Small intestine (tissue), 16 donors: ENCODE data around the gene SRGN. TPM values are rescaled to one million over a fixed set of nuclear protein-coding genes. Genes with fewer than 3 reads are reported as not detected.
"Not testable (repeated sequence)": the region's sequence is repeated elsewhere in the genome, so short reads cannot be mapped to it uniquely, and the experiment has no call there.

Source experiments
- DNase-seq, 2 donors: peaks; one replicate each; pipeline versions ENCODE4 v3.0.0 to v3.0.0-alpha.2; 2013
- FAIRE-seq: peaks from 2 replicates; lab custom pipeline; 2012; peaks lifted over from hg19 to GRCh38; lab: Jason Lieb, UNC
- H3K27ac ChIP-seq, 3 donors: one replicate each; pipeline ENCODE4 v1.5.1; 2013; ENCODE audit warnings: low read length in 2 of 3, mild to moderate bottlenecking in 2 of 3, control low read depth in 1 of 3, inconsistent platforms in 1 of 3, low read depth in 1 of 3, moderate library complexity in 1 of 3
- H3K27me3 ChIP-seq, 3 donors: one replicate each; pipeline ENCODE4 v1.6.1; 2013; ENCODE audit warnings: low read length in 3 of 3, inconsistent platforms in 1 of 3; ENCODE audit not compliant: control insufficient read depth in 3 of 3, insufficient read depth in 3 of 3
- H3K36me3 ChIP-seq, 3 donors: one replicate each; pipeline ENCODE4 v1.6.1; 2013; ENCODE audit warnings: low read length in 3 of 3, inconsistent platforms in 1 of 3, low read depth in 1 of 3, mild to moderate bottlenecking in 1 of 3, moderate library complexity in 1 of 3; ENCODE audit not compliant: control insufficient read depth in 3 of 3, insufficient read depth in 2 of 3
- H3K4me1 ChIP-seq, 3 donors: one replicate each; pipeline ENCODE4 v1.6.1; 2013; ENCODE audit warnings: low read length in 2 of 3, inconsistent platforms in 1 of 3, low read depth in 1 of 3, mild to moderate bottlenecking in 1 of 3, moderate library complexity in 1 of 3; ENCODE audit not compliant: control insufficient read depth in 3 of 3, insufficient read depth in 2 of 3
- H3K4me3 ChIP-seq, 3 donors: one replicate each; pipeline ENCODE4 v1.5.1; 2013; ENCODE audit warnings: low read length in 3 of 3, control low read depth in 1 of 3, inconsistent platforms in 1 of 3, low read depth in 1 of 3, mild to moderate bottlenecking in 1 of 3, moderate library complexity in 1 of 3
- H3K9me3 ChIP-seq, 2 donors: one replicate each; pipeline ENCODE4 v1.6.1; 2013; ENCODE audit warnings: low read depth in 1 of 2, low read length in 1 of 2; ENCODE audit not compliant: control insufficient read depth in 2 of 2, insufficient read depth in 1 of 2
- WGBS, 3 donors: extraction: QIAGEN DNeasy Blood & Tissue Kit; methylation state at CpG; one replicate each; pipeline ENCODE4 v1.1.7; 2013; 5-methylcytosine and 5-hydroxymethylcytosine counted together
- long read RNA-seq, 10 donors: transcript quantifications; one replicate each; lab custom pipeline, GENCODE V29; 2026
- polyA plus RNA-seq, 4 donors: library from polyadenylated mRNA; stranded (reverse) in 3 of 4; unstranded in 1 of 4; fragments of 200-250 nt in 3 of 4; fragments of 120-200 nt in 1 of 4; gene quantifications; one replicate each; pipeline versions ENCODE4 v1.2.1 to v1.2.3, GENCODE V29; 2013
- donor health status: healthy with polysubstance abuse.
- donor health status: control.
- donor health status: control.
- donor health status: Bipolar disorder and iron deficiency.
- donor health status: healthy.

SRGN gene, protein sequence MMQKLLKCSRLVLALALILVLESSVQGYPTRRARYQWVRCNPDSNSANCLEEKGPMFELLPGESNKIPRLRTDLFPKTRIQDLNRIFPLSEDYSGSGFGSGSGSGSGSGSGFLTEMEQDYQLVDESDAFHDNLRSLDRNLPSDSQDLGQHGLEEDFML
- polyA plus RNA-seq: 100 to 1,000 TPM in 1 of 4 donors, 10 to 100 TPM in 2, 1 to 10 TPM in 1; 8.1 to 155 (median 28.1) TPM
- long read RNA-seq, donor 1, transcript SRGN-201 (3 exons, 1,208 nt): major isoform, 67 of 96 reads
- long read RNA-seq, donor 1, partial matches to known transcripts: 28 of 96 reads
- long read RNA-seq, donor 1, other reads (novel, unspliced or antisense): 0 of 96 reads
- long read RNA-seq, donor 2, transcript SRGN-201 (3 exons, 1,208 nt): major isoform, 19 of 19 reads
- long read RNA-seq, donor 2, partial matches to known transcripts: 0 of 19 reads
- long read RNA-seq, donor 2, other reads (novel, unspliced or antisense): 0 of 19 reads
- long read RNA-seq, donor 3, transcript SRGN-201 (3 exons, 1,208 nt): major isoform, 34 of 34 reads
- long read RNA-seq, donor 3, partial matches to known transcripts: 0 of 34 reads
- long read RNA-seq, donor 3, other reads (novel, unspliced or antisense): 0 of 34 reads
- long read RNA-seq, donor 4: 0 reads
- long read RNA-seq, donor 5, transcript SRGN-201 (3 exons, 1,208 nt): major isoform, 14 of 22 reads
- long read RNA-seq, donor 5, partial matches to known transcripts: 7 of 22 reads
- long read RNA-seq, donor 5, other reads (novel, unspliced or antisense): 0 of 22 reads
- long read RNA-seq, donor 6, transcript SRGN-201 (3 exons, 1,208 nt): major isoform, 31 of 37 reads
- long read RNA-seq, donor 6, partial matches to known transcripts: 6 of 37 reads
- long read RNA-seq, donor 6, other reads (novel, unspliced or antisense): 0 of 37 reads
- long read RNA-seq, donor 7: 0 reads
- long read RNA-seq, donor 8, transcript SRGN-201 (3 exons, 1,208 nt): major isoform, 6 of 6 reads
- long read RNA-seq, donor 8, partial matches to known transcripts: 0 of 6 reads
- long read RNA-seq, donor 8, other reads (novel, unspliced or antisense): 0 of 6 reads
- long read RNA-seq, donor 9, transcript SRGN-201 (3 exons, 1,208 nt): major isoform, 12 of 12 reads
- long read RNA-seq, donor 9, partial matches to known transcripts: 0 of 12 reads
- long read RNA-seq, donor 9, other reads (novel, unspliced or antisense): 0 of 12 reads
- long read RNA-seq, donor 10, transcript SRGN-201 (3 exons, 1,208 nt): major isoform, 35 of 35 reads
- long read RNA-seq, donor 10, partial matches to known transcripts: 0 of 35 reads
- long read RNA-seq, donor 10, other reads (novel, unspliced or antisense): 0 of 35 reads

DNA sequence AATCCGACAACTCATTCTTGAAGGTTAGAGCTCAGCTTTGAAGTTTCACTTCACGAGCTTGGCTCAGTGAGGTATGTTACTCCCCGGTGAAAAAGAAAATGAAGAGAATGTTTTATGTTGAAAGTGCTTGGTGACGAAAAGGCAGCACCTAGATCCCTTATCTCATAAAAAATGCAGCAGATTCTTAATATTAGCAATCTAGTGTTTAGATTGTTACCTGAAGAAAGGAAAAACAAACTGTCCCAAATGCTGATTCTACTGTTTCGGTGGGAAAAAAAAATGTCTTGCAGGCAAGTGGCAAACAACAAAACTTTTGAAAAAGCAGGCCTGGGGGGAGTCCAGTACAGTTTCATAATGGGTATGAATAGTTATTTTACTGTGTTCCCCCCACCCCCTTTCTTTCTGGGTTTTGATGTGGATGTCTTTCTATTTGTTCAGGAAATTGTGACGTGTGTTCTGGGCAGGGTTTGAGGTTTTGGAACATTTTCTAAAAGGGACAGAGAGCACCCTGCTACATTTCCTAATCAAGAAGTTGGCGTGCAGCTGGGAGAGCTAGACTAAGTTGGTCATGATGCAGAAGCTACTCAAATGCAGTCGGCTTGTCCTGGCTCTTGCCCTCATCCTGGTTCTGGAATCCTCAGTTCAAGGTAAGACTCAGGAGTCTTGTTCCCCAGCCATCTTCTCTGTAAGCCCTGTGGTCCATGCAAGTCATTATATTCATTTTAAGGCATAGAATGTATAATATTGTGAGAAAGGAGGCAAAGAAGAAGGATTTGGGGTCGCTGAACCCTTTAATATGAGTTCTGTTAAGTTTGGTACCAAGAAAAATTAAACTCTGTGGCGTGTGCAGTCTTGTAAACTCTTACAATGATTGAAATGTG lies at the start of gene SRGN:
Gene SRGN, plus strand, starts transcription at position 514 of the 881 bp plus-strand sequence. Its CDS starts 55 bp downstream, at position 569.
- H3K27ac ChIP-seq: peak within 1 kb of the TSS; percentile 50 to 98 (median 61)
- H3K27me3 ChIP-seq: no peaks in the 10 kb centered on the region
- WGBS, 3 donors: 45 to 61% (median 48%) methylated on average over 10 of the region's 10 CpGs
- peak within 1 kb of the TSS; percentile 19 to 44 (median 20) for H3K4me3 ChIP-seq
- H3K9me3 ChIP-seq: no peaks in the 10 kb centered on the region
- FAIRE-seq (no peak), DNase-seq (peak; percentile 24 to 76)
- H3K36me3 ChIP-seq: no peaks in the 10 kb centered on the region
- H3K4me1 ChIP-seq: peaks cover 0 to 3% (median 0%) of the 10 kb centered on the region in 3 donors

DNA sequence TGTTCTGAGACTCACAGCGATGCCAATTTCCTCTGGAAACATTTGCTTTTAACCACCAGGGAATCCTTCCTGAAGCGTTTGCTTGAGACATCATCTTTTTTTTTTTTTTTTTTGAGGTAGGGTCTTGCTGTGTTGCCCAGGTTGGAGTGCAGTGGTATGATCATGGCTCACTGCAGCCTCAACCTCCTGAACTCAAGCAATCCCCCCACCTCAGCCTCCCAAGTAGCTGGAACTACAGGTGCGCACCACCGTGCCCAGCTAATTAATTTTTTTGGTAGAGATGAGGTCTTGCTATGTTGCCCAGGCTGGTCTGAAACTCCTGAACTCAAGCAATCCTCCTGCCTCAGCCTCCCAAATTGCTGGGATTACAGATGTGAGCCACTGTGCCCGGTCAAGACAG lies 47.0 kb upstream of the SRGN start:
- not testable (repeated sequence) for H3K9me3 ChIP-seq, H3K36me3 ChIP-seq, H3K27ac ChIP-seq, H3K4me1 ChIP-seq, DNase-seq, FAIRE-seq, H3K27me3 ChIP-seq, H3K4me3 ChIP-seq
- WGBS, 3 donors: 72 to 76% (median 73%) methylated on average over 5 of the region's 5 CpGs

DNA sequence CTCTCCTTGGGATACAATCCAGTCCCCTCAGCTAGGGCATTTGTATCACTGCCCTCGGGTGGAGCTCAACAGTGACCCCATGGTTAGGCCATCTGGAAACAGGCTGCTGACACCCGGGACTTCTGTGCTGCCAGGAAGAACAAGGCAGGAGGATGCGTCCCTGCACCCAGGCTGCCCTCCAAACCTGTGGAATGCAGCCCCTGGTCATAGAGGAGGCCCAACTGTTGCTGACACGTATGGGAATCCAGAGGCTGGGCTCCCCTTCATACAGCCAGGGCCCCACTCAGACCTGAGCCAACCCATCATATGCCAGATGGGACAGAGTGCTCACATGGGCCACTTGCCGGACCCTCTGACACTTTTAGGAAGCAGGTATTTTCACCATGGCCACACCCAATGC lies 45.5 kb upstream of the SRGN start:
- no peak for DNase-seq
- Histone ChIP-seq H3K9me3 (no peaks in the 10 kb centered on the region), H3K4me1 (no peaks in the 10 kb centered on the region), H3K27me3 (no peaks in the 10 kb centered on the region), H3K36me3 (no peaks in the 10 kb centered on the region), H3K4me3 (no peak overlapping the region), H3K27ac (no peak overlapping the region)
- 73 to 88% (median 85%) methylated on average over 5 of the region's 5 CpGs for WGBS, 3 donors
- FAIRE-seq: no peak

DNA sequence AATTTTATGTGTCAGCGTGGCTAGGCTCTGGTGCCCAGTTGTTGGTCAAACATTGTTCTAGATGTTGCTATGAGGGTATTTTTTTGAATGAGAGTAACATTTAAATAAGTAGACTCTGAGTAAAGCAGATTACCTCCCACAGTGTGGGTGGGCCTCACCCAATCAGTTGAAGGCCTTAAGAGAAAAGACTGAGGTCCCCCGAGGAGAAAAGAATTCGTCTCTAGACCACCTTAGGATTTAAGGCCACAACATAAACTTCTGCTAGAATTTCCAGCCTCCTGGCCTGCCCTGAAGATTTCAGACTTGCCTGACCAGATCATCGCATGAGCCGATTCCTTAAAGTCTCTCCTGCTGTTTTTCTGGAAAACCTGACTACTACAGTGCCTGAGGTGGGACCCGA lies 45.1 kb upstream of the SRGN start:
- DNase-seq (no peak), FAIRE-seq (no peak)
- Histone ChIP-seq H3K4me3 (no peak overlapping the region), H3K9me3 (no peaks in the 10 kb centered on the region), H3K27me3 (no peaks in the 10 kb centered on the region), H3K36me3 (no peaks in the 10 kb centered on the region), H3K27ac (no peak overlapping the region), H3K4me1 (no peaks in the 10 kb centered on the region)
- 95 to 97% (median 96%) methylated on average over 6 of the region's 6 CpGs for WGBS, 3 donors

DNA sequence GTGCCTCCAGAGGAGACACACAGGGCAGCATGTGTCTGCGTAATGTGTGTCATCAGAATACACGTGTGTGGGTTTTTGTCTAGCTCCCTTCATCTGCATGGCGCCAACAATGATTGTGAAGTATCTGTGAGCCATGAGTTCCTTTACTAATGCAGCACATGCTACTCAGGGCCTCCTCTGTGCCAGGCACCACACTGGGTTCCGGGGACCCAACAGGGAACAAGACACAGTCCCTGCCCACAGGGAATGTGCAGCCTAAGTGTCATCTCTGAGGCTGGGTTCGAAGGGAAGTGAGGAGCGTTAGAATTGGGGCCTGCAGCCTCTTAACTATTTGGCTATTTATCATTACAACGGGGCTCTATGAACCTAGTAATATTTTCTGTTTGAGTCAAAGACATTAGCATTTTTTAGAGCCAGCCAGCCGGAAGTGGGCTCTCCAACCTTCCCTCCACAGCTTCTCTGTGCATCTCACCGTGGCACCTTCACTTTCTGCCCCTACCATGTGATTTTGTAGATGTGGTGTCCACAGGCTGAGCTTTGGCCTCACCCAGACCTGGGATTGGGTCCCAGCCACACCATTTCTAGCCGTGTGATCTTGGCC lies 43.9 kb upstream of the SRGN start:
- Histone ChIP-seq H3K36me3 (no peaks in the 10 kb centered on the region), H3K27ac (peak overlapping the region in 2 of 3 donors; percentile 15 to 79), H3K27me3 (no peaks in the 10 kb centered on the region), H3K4me3 (no peak overlapping the region), H3K4me1 (no peaks in the 10 kb centered on the region), H3K9me3 (no peaks in the 10 kb centered on the region)
- 67 to 81% (median 71%) methylated on average over 10 of the region's 10 CpGs for WGBS, 3 donors
- peak in 1 of 2 donors; percentile 34 for DNase-seq
- no peak for FAIRE-seq

DNA sequence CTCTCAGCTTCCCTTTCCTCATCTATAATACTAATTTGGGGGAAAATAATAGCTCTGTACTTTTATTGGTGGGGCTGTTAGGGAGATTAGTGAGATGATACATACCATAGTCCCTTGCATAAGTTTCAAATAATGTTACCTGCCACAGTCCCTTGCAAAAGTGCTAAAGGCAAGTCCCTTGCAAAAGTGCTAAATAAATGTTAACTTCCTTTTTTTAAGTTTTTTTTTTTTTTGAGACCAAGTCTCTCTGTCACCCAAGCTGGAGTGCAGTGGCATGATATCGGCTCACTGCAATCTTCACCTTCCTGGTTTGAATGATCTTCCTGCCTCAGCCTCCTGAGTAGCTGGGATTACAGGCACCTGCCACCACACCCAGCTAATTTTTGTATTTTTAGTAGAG lies 43.4 kb upstream of the SRGN start:
- Histone ChIP-seq H3K36me3 (no peaks in the 10 kb centered on the region), H3K27ac (peak overlapping the region in 2 of 3 donors; percentile 22 to 79), H3K9me3 (no peaks in the 10 kb centered on the region), H3K4me3 (no peak overlapping the region), H3K27me3 (no peaks in the 10 kb centered on the region), H3K4me1 (no peaks in the 10 kb centered on the region)
- DNase-seq (no peak), FAIRE-seq (no peak)
- 42 to 77% (median 76%) methylated on average over 1 of the region's 1 CpG for WGBS, 3 donors
